ENCODE results near the gene OR2T29. TPM values are rescaled to one million over a fixed set of nuclear protein-coding genes. Genes with fewer than 3 reads are reported as not detected.

OR2T29 gene
- total RNA-seq, 2 experiments from 2014 or later = not detected

DNA sequence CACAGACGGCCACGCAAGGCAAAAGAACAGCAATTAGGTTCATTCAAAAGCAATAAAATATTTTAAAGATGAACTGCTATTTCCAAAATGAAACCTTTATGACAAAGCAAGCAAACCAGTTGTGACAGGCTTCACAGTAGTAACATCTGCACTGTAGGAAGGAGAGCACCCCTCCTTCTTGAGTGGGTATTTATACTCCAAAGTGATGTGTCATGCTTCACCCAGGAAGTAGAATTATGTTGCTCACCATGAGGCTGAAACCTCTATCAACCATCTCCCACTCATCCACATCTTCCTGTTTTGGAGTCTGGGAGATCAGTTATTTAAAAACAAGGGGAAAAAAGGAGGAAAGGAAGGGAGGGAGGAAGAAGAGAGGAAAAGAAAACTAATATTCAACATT is 34.0 kb upstream of the OR2T29 start:
- Mint-ChIP-seq H3K27me3 (no peaks in the 10 kb centered on the region), H3K27ac (no peak overlapping the region), H3K9me3 (no peaks in the 10 kb centered on the region), H3K4me3 (no peak overlapping the region), H3K36me3 (ENCODE audit: low read depth) (no peaks in the 10 kb centered on the region), H3K4me1 (ENCODE audit: low read depth) (peaks cover 7% of the 10 kb centered on the region)
- TF ChIP-seq, protein P1, sequence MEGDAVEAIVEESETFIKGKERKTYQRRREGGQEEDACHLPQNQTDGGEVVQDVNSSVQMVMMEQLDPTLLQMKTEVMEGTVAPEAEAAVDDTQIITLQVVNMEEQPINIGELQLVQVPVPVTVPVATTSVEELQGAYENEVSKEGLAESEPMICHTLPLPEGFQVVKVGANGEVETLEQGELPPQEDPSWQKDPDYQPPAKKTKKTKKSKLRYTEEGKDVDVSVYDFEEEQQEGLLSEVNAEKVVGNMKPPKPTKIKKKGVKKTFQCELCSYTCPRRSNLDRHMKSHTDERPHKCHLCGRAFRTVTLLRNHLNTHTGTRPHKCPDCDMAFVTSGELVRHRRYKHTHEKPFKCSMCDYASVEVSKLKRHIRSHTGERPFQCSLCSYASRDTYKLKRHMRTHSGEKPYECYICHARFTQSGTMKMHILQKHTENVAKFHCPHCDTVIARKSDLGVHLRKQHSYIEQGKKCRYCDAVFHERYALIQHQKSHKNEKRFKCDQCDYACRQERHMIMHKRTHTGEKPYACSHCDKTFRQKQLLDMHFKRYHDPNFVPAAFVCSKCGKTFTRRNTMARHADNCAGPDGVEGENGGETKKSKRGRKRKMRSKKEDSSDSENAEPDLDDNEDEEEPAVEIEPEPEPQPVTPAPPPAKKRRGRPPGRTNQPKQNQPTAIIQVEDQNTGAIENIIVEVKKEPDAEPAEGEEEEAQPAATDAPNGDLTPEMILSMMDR (IDR thresholded peaks at IDR 0.05) = no peak
- ChIA-PET POLR2A (no interaction called here), CTCF (no interaction called here)
- no peak for DNase-seq
- peak; percentile 83 for ATAC-seq
- intact Hi-C loops (cut with micrococcal nuclease) = no loop called here

DNA sequence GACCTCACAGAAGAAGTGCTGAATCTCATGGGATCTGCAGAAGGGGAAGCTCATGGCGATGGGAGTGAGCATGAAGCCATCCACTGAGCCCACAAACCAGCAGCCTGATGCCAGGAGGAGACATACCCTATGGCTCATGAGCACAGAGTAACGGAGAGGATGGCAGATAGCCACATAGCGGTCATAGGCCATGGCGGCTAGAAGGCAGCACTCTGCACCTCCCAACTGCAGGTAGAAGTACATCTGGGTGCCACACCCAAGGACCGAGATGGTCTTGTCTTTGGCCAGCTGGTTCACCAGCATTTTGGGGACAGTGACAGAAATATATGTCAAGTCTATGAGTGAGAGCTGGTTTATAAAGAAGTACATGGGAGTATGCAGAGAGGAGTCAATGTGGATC is 30.7 kb upstream of the OR2T29 start:
- Mint-ChIP-seq H3K27me3 (no peaks in the 10 kb centered on the region), H3K36me3 (ENCODE audit: low read depth) (no peaks in the 10 kb centered on the region), H3K27ac (no peak overlapping the region), H3K4me1 (ENCODE audit: low read depth) (peaks cover 7% of the 10 kb centered on the region), H3K9me3 (no peaks in the 10 kb centered on the region), H3K4me3 (no peak overlapping the region)
- ATAC-seq (no peak), DNase-seq (no peak)
- TF ChIP-seq, protein P1 (IDR thresholded peaks at IDR 0.05) = no peak
- intact Hi-C loops (cut with micrococcal nuclease) = no loop called here
- POLR2A ChIA-PET = no interaction called here
- CTCF ChIA-PET = no interaction called here

DNA sequence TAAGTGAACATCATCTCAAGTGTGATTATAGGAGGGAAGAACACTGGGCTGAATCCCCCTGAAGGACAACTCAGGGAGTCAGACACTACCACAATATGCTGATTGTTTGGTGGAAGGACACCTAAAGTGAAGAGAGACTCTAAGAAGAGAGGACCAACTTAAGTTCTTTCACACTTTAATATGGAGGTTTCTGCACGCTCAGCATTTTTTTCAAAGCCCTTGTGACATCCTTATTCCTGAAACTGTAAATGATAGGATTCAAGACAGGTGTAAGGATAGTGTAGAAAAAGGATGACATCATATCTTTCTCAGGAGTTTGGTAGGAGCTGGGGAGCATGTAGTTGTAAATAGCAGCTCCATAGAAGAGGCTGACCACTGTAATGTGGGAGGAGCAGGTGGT is 30.1 kb upstream of the OR2T29 start:
- Mint-ChIP-seq H3K27me3 (no peaks in the 10 kb centered on the region), H3K4me1 (ENCODE audit: low read depth) (peaks cover 7% of the 10 kb centered on the region), H3K36me3 (ENCODE audit: low read depth) (no peaks in the 10 kb centered on the region), H3K9me3 (no peaks in the 10 kb centered on the region), H3K4me3 (no peak overlapping the region), H3K27ac (no peak overlapping the region)
- DNase-seq = no peak
- CTCF ChIA-PET = no interaction called here
- POLR2A ChIA-PET = no interaction called here
- ATAC-seq = no peak
- intact Hi-C loops (cut with micrococcal nuclease) = no loop called here
- TF ChIP-seq, protein P1 (IDR thresholded peaks at IDR 0.05) = no peak

DNA sequence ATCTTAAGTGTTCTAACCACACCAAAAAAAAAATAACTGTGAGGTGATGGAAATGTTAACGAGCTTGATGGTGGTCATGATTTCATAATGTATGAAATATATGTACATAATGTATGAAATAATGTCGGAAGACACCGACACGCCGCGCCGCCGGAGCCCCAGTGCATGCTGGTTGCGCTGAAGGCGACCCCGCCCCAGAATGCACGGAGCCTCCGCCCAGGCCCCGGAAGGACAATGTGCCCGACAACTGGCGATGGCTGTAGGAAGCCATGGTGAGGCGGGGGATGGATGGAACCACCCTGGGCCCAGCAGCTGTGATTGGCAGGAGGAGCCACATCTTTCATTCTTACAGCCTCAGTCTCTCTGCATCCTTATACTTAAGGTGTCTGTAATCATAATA is 27.5 kb upstream of the OR2T29 start:
- Mint-ChIP-seq H3K36me3 (ENCODE audit: low read depth) (no peaks in the 10 kb centered on the region), H3K9me3 (no peaks in the 10 kb centered on the region), H3K4me1 (ENCODE audit: low read depth) (no peaks in the 10 kb centered on the region), H3K4me3 (no peak overlapping the region), H3K27me3 (peaks cover 1% of the 10 kb centered on the region), H3K27ac (no peak overlapping the region)
- TF ChIP-seq, protein P1 (IDR thresholded peaks at IDR 0.05) = no peak
- ATAC-seq (no peak), DNase-seq (no peak)
- CTCF ChIA-PET = no interaction called here
- POLR2A ChIA-PET = no interaction called here
- intact Hi-C loops (cut with micrococcal nuclease) = no loop called here

DNA sequence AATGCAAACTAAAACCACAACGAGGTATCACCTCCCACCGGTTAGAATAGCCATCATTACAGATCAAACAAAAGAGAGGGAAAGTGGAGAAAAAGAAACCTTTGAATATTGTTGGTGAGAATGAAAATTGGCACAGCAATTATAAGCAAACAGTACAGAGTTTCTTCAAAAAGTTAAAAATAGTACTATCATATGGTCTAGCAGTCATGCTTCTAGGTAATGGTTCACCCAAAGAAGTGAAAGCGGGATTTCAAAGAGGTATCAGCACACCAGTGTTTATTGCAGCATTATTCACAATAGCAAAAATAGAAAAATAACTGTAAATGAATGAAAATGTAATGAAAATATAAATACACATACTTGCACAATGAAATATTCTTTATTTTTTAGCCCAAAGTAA is 26.8 kb upstream of the OR2T29 start:
- ChIA-PET CTCF (interaction anchor here (0.6 kb wide), 1 partner anchor 107 kb away, joined by 3 read pairs; no protein-coding TSS in a partner anchor), POLR2A (no interaction called here)
- ATAC-seq (no peak), DNase-seq (no peak)
- TF ChIP-seq, protein P1 (IDR thresholded peaks at IDR 0.05) = no peak
- Mint-ChIP-seq H3K27me3 (peaks cover 1% of the 10 kb centered on the region), H3K36me3 (ENCODE audit: low read depth) (no peaks in the 10 kb centered on the region), H3K9me3 (no peaks in the 10 kb centered on the region), H3K4me1 (ENCODE audit: low read depth) (no peaks in the 10 kb centered on the region), H3K27ac (no peak overlapping the region), H3K4me3 (no peak overlapping the region)
- intact Hi-C loops (cut with micrococcal nuclease) = no loop called here
